Stimulated activated naive CD4-positive, alpha-beta T cell (primary cell): ENCODE results near the gene LRRC52.

ENCODE experiments used
- DNase-seq, 6 experiments: peaks; one replicate each; lab custom pipeline; 2025; lab: John Stamatoyannopoulos, UW

Gene LRRC52, protein sequence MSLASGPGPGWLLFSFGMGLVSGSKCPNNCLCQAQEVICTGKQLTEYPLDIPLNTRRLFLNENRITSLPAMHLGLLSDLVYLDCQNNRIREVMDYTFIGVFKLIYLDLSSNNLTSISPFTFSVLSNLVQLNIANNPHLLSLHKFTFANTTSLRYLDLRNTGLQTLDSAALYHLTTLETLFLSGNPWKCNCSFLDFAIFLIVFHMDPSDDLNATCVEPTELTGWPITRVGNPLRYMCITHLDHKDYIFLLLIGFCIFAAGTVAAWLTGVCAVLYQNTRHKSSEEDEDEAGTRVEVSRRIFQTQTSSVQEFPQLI

GRCh38 chr1:165543532-165544438 is at the start of gene LRRC52:
LRRC52 (plus strand) TSS chr1:165544000; CDS start chr1:165544297, 297 bp downstream.
- no peak for DNase-seq

DNA sequence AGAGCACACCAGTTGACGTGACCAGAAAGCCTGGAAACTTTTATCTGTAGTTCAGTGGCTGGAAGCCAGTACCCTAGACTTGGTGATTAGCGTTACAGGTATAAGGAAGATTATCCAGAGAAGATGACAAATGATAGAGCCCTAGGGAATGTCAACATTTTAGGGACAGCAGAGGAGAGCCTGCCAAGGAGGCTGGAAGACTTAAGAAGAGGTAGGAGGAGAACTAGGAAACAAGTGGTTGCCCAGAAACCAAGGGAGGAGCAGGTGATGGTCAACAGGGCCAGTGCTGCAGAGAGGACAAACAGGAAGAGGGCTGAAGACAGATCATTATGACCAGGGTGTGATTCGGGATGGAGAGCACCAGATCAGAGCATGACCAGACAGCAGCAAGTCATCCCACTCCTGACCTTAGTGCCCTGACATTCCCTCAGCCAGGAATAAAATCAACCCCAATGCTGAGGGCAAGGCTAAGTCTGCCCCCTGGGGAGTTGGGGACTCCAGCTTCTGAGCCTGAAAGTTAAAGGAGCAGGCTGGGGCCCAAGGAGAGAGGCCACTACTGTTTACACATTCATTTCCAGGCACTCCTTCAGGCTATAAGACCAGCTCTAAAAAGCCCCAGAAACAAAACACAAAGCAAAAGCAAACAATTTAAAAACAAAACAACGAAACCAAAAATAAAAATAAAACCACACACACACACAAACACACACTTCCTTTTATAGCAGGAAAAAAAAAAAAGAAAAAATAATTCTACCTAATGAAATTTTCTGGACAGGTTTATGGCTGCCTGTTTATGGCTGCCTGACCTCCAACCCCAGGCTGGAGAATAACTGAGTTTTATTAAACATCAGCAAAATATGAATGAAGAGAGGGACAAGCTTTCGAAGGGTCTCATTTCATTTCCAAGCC is 48.6 kb upstream of the LRRC52 start:
- no peak for DNase-seq

DNA sequence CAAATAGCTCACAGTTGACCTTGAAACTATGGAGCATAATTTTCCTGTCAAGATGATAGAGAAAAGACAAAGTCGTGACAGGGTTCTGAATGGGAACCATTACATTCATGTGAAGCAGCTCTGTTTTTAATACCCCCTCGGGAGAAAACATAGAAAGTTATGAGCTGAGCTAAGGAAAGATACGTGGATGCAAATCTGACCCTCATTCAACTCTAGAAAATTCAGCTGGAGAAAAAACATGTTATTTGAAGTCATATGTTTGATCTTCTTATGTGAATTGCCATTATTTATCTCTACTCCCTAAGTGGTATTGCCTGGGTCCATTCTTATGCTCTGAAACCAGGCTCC is 48.0 kb upstream of the LRRC52 start:
- DNase-seq = no peak

DNA sequence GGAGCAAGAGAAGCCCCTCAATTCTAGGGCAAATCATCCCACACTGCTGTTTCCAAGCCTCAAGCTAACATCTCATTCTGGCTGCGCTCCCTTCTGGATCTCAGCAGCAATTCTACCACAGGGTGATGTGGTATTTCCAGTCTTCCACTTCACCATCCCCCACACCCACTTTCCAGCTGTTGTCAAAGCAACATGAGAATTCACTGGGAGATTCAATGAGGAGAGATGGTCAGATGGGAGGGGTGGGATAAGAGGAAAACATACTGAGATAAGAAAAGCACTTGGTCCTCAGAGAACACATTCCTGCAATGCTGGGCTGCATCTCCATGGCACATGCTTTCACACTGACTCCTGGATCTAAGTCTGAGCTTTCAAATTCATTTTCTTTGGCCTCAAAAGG is 47.3 kb upstream of the LRRC52 start:
- no peak for DNase-seq

DNA sequence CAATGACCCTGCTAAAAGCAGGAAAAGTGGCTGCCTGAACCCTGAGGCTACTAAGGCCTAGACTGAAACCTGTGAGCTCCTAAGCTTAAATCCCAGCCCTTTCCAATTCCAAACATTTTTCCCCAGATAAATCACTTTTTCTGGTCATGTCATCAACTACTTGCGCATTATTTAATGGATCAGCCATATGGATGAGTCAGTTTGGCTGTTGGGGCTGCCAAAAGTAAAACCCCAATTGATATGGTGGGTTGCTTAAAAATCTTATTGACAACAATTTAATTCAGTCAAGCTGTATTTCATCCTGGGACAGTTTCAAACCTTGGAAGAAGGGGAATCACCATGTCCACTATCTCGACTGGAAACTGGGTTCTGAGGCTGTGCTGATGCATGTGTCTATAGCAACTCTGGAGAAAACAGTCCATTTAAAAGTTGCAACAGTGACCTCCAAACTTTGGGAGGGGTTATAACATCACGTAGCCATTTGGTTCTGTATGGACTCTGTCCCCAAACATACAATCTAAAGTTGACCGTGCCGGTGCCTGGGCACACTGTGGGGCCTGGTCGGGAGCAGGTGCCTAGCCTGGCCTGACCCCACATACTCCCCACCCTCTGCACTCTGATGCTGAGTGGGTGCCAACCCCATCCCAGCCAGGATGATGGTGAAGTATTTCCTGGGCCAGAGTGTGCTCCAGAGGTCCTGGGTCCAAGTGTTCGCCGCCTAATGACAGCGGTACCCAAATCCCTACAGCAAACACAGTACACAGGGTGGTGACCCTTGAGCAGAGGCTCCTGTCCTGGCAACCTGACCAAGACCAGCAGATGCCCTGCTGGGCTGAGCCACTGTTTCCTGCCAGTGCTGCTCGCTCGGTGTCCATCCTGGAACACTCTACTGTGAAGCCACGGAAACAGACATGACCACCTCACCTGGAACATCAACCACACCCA is 46.5 kb upstream of the LRRC52 start:
- DNase-seq = no peak

DNA sequence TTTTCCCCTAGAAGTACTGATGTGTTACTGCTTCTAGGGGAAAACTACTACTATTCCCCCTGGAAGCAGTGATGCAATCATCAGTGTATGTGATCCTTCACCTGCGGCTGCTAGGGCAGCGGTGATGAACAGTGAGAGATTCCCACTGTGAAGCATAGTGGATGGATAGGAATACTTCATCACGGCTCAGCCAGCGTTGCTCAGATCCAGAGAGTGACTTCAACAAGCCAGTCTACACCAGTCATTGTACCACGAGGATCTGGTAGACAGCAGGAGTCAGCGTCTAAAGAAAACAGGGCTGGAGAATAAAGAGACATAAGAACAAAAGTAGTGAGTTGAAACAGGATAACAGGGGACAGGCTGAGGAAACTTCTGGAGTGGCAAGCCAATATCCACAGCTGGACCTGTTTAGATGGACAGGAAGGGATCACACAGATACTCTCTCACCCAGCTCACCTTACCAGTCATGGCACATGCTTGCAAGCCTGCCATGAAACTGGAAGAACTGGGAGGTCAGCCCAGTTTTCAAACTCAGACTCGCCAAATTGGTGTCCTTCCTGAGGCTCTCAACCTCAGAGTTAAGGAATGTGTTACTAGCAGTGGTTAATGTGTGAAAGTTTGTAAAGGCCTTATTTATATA is 42.4 kb upstream of the LRRC52 start:
- no peak for DNase-seq

- no peak for DNase-seq
These were observed 41.8 kb upstream of the LRRC52 start for GRCh38 chr1:165501970-165502348.

GRCh38 chr1:165507570-165507969 is 36.2 kb upstream of the LRRC52 start:
- no peak for DNase-seq

DNA sequence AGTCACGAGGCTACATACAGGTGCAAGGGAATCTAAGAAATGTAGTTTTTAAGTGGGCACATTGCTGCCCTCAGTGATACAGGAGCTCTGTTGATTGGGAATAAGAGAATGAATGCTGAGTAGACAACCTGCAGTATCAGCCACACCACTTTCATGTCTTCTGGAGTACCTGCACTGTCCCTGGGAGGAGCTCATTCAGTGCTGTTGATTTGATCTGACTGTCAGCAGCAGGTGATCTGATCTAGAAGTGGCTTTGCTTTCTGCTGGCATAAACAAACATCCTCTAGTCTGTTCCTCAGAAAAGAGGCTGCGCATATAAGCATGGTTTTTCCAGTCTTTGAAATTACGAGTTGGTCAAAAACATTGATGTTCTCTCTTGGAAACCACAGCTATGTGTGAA is 35.5 kb upstream of the LRRC52 start:
- DNase-seq = no peak

GRCh38 chr1:165512816-165513215 is 31.0 kb upstream of the LRRC52 start:
- DNase-seq = no peak

DNA sequence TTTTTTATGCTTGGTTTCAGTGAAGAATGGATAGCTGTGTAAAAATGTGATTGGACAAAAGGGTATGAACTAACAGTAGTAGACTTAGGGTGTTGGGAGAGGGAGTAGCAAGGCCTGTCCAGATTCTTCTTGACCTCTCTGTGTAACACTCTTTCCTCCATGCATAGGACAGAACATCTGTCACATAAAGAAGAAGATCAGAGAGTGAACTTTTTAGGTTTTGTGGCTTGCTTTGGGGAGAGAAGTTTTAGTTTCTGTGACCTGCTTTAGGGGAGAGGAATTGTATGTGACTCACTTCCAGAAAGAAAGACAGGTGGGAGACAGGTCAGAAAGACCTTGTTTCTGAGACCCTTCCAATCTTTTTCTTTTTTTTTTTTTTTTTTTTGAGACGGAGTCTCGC is 27.3 kb upstream of the LRRC52 start:
- DNase-seq = no peak

DNA sequence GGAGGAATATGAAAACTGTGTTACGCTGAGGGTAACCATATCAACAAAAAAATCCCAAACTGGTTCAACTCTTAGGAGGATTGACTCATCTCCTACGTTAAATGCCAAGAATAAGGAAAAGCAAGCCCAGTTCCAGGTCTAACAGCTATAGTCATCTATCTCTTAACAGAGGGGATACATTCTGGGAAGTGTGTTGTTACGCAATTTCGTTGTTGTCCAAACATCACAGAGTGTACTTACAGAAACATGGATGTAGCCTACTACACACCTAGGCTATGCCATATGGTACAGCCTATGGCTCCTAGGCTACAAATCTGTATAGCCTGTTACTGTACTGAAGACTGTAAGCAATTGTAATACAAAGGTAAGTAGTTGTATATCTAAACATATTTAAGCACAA is 23.2 kb upstream of the LRRC52 start:
- no peak for DNase-seq

DNA sequence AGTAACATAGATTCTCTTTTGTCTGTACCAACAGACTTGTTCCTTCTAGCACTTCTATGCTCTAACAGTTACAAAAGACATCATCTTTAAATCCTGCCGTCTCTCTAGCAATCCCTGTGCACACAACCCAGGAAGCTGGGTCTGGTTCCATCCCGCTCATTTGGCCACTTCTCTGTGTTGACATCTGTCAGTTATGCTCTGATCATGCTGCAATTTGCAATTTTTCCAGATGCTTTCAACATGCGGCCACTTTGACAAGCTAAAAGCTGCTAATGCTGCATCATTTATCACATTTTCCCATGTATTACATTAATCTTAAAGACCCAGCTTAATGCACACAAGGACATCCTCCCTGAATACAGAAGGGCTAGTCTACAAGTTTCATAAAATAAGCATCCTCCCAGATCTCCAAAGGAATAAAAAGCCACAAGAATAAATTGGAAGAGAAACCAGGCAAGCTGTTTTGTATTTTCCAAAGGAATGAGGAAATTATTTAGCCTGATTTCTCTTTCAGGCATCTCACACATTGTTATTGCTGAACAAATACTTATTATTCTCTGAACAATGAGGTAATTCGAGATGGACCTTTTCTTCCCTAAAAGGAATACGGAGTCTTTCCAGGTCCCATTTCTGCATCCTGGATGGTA is 19.0 kb upstream of the LRRC52 start:
- no peak for DNase-seq

GRCh38 chr1:165525708-165526107 is 18.1 kb upstream of the LRRC52 start:
- no peak for DNase-seq

DNA sequence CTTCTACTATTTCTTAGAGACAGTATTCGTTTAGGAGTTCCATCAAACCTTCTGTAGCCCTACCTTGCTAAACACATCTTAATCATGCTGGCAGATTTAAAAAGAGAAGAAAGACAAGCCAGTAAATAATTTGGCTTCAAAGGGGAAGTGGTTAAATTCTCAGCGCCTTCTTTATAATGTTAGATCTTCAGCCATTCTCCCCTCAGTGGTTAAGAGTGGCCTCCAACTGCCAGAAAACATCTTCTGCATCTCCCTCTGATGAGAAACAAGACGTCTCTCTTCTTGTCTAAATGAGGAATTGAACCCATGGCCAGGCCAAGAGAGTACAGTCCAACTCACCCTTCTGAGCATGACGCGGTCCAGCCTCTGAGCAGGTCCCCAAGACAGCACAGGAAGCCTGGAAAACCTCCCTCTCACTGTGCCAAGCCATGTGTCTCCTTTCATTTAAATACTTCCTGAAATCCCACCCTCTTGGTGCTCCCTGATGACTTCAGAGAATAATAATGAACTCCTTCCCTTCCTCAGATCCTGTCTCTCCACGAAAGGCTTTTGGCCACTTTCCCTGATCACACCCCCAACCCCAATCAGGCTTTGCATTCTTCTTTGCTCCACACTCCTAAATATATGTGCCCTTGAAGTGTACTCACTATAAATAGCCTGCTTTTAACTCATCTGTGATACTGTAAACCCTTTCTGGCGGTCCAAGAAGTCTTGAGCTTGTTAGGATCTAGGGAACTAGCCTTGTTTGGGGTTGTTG is 16.4 kb upstream of the LRRC52 start:
- DNase-seq = no peak

DNA sequence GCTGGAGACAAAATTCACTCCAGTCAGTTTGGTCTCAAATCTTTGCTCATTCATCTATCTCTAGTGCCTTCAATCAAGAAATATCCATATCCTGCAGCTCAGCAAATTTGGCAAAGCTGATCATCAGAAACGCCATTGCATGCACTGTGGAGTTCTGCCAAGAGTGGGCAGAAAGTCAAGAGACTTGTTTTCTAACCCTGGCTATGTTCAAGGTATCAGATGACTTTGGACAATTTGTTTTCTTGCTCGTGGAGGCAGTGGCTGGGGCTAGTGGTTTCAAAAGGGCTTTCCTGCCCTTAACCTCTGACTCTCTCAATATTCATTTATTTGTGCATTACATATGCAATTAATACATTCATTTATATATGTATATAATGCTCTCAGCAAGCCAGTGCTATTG is 12.8 kb upstream of the LRRC52 start:
- DNase-seq = no peak

DNA sequence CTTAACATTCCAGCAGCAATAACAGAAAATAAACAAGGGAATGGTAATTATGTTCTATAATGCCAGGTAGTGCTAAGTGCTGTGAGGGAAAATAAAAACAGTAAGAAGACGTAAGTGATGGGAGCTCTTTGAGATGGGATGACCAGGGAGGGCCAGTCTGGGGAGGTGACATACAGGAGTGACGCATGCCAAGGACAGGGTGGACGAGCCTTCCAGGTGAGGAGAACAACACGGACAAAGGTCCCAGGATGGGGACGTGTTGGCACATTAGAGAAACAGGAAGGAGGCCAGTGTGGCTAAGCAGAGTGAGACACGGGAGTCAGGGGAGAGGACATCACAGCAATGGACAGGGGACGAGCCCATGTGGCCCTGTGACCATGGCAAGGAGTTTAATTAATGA is 11.7 kb upstream of the LRRC52 start:
- no peak for DNase-seq

- no peak for DNase-seq
These were observed 10.5 kb upstream of the LRRC52 start for GRCh38 chr1:165533254-165533653.

DNA sequence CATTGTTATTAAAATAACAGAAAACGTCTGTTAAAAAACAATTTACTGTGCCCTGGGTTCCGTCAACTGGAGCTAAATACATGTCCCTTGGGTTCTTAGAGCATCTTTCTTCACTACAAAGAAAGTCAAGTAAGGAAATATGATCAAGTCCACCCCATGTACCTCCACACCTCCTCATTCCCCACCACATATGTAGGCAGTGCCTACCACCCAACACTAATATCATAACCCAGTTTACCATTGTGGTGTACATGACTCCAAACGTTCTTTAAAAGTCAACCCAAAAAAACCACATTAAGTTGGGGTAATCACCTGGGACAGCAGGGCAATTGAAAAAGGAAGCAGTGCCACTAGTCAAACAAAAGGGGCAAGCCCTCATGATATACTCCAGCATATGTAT is 7.8 kb upstream of the LRRC52 start:
- DNase-seq = no peak
